Measurements from ENCODE around the gene AREG. TPM values are rescaled to one million over a fixed set of nuclear protein-coding genes. Genes with fewer than 3 reads are reported as not detected.

The AREG gene
- total and polyA plus RNA-seq, 2 of the 13 experiments (the other 11 are each of a cell fraction or from before 2014, with no cell fraction given) = 6.2 to 7.1 TPM

DNA sequence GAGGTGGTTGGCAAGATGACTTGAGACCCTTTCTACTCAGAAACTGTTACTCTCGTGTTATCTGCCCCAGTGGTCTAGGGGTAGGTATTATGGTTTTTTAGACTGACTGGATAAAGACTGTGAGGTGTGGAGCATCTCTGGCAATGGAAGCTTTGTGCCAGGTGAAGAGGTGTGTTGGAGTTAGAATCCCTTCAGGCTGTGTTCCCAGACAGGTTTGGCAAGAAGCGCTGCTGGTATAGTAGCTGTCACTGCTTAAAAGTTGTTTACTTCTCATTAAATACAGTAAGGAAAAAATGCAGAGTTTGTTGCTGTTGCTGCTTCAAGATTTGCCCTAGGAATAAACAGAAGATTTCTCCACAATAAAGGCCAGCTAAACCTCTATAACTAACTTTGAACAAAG lies 35.3 kb downstream of the AREG start:
- FAIRE-seq = no peak

More for the DNA sequence above, 35.3 kb downstream of the AREG start:
- CTCF ChIA-PET (ENCODE audit: low intra/inter-chr PET ratio, low total read pairs) = no interaction called here
- 85% methylated on average over 2 of the region's 2 CpGs for WGBS (ENCODE audit: low lambda C conversion rate)
- in situ Hi-C loops (cut with HindIII; ENCODE audit: extremely low pct_ligation_motif_present, low pct_unique_long_range_greater_than_20kb) (no loop called here), intact Hi-C loops (cut with micrococcal nuclease; ENCODE audit: unreplicated experiment) (no loop called here)
- Histone ChIP-seq H3K36me3 (replicated peaks in 1 of 2; ENCODE audit: control insufficient read depth in 1 of 2, insufficient read depth in 2 of 2, low read length in 2 of 2) (no peaks in the 10 kb centered on the region), H3K27ac (ENCODE audit: extremely low read length, insufficient read depth, low read length) (no peak overlapping the region), H3K27me3 (ENCODE audit: control insufficient read depth in 1 of 2, insufficient read depth in 2 of 2, low read length in 2 of 2) (no peaks in the 10 kb centered on the region; a peak in 1 of 5 replicates), H3K4me3 (replicated peaks in 1 of 3; ENCODE audit: insufficient read depth in 1 of 3, low read depth in 2 of 3, low read length in 3 of 3) (no peak overlapping the region), H3K9me3 (ENCODE audit: low read length) (no peaks in the 10 kb centered on the region), H4K20me1 (ENCODE audit: insufficient read depth, low read length) (no peaks in the 10 kb centered on the region), H3K4me2 (ENCODE audit: low read depth, low read length) (no peak overlapping the region), H3K9ac (ENCODE audit: insufficient read depth, low read depth, low read length) (no peak overlapping the region), H2AFZ (ENCODE audit: low read length) (no peak overlapping the region), H3K4me1 (ENCODE audit: insufficient read depth, low read length) (peaks cover 18% of the 10 kb centered on the region), H3K79me2 (ENCODE audit: insufficient read depth, low read length) (no peaks in the 10 kb centered on the region)
- TF ChIP-seq TEAD3 (CRISPR knock-in tag; optimal IDR thresholded peaks at IDR 0.05; ENCODE audit: borderline replicate concordance) (no peak), ATAD3A (CRISPR knock-in tag; IDR thresholded peaks at IDR 0.05) (no peak), ZBTB38 (CRISPR knock-in tag; IDR thresholded peaks at IDR 0.05) (no peak), KDM5B (CRISPR knock-in tag; IDR thresholded peaks at IDR 0.05; ENCODE audit: borderline replicate concordance) (no peak), NFYB (CRISPR knock-in tag; IDR thresholded peaks at IDR 0.05) (no peak), MAFG (CRISPR knock-in tag; IDR thresholded peaks at IDR 0.05) (no peak), HIVEP1 (CRISPR knock-in tag; IDR thresholded peaks at IDR 0.05) (no peak), SRY (CRISPR knock-in tag; IDR thresholded peaks at IDR 0.05) (no peak)
- TF ChIP-seq, protein P1, sequence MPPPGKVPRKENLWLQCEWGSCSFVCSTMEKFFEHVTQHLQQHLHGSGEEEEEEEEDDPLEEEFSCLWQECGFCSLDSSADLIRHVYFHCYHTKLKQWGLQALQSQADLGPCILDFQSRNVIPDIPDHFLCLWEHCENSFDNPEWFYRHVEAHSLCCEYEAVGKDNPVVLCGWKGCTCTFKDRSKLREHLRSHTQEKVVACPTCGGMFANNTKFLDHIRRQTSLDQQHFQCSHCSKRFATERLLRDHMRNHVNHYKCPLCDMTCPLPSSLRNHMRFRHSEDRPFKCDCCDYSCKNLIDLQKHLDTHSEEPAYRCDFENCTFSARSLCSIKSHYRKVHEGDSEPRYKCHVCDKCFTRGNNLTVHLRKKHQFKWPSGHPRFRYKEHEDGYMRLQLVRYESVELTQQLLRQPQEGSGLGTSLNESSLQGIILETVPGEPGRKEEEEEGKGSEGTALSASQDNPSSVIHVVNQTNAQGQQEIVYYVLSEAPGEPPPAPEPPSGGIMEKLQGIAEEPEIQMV (CRISPR knock-in tag; IDR thresholded peaks at IDR 0.05; ENCODE audit: low read depth) = no peak
- TF ChIP-seq, protein P2, sequence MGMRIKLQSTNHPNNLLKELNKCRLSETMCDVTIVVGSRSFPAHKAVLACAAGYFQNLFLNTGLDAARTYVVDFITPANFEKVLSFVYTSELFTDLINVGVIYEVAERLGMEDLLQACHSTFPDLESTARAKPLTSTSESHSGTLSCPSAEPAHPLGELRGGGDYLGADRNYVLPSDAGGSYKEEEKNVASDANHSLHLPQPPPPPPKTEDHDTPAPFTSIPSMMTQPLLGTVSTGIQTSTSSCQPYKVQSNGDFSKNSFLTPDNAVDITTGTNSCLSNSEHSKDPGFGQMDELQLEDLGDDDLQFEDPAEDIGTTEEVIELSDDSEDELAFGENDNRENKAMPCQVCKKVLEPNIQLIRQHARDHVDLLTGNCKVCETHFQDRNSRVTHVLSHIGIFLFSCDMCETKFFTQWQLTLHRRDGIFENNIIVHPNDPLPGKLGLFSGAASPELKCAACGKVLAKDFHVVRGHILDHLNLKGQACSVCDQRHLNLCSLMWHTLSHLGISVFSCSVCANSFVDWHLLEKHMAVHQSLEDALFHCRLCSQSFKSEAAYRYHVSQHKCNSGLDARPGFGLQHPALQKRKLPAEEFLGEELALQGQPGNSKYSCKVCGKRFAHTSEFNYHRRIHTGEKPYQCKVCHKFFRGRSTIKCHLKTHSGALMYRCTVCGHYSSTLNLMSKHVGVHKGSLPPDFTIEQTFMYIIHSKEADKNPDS (CRISPR knock-in tag; IDR thresholded peaks at IDR 0.05) = no peak
- no peak for ATAC-seq
- BruUV-seq (replicated peaks) = no TSS peak
- POLR2A ChIA-PET = no interaction called here
- no peak for DNase-seq (ENCODE audit: low spot score)

All from HepG2 (cell line).